Measurements from ENCODE around the gene POP5. TPM values are rescaled to one million over a fixed set of nuclear protein-coding genes. Genes with fewer than 3 reads are reported as not detected.
A peak's percentile ranks its signal among the peaks of the same experiment; 100 is the strongest.

Gene POP5
- total RNA-seq, 1 donor from 2014 or later = 29.2 TPM

DNA sequence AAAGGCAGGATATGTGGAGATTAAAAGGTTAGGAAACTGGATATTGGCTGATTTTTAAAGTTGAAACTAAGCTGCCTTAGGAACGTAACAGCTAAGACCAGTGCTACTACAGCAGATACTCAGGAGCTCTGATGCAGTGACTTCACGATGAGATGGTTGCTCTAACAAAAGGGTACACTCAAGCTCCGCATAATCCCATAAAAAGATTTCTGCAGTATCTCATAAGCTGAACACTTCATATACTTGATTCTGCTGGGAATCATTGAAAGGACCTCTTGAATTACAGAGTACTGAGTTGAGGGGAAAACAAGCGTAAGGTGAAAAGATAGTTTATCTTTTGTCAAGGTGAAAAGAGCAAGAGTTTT, 43.4 kb downstream of the POP5 start:
- no peak overlapping the region for H3K27ac Mint-ChIP-seq (ENCODE audit: unreplicated experiment)
- no peaks in the 10 kb centered on the region for H3K36me3 Mint-ChIP-seq (ENCODE audit: unreplicated experiment)
- H3K27me3 Mint-ChIP-seq (ENCODE audit: unreplicated experiment) = peaks cover 8% of the 10 kb centered on the region
- peak overlapping the region; percentile 52 for H3K4me3 Mint-ChIP-seq (ENCODE audit: unreplicated experiment)
- peaks cover 2% of the 10 kb centered on the region for H3K9me3 Mint-ChIP-seq (ENCODE audit: unreplicated experiment)
- TF ChIP-seq, protein P1, sequence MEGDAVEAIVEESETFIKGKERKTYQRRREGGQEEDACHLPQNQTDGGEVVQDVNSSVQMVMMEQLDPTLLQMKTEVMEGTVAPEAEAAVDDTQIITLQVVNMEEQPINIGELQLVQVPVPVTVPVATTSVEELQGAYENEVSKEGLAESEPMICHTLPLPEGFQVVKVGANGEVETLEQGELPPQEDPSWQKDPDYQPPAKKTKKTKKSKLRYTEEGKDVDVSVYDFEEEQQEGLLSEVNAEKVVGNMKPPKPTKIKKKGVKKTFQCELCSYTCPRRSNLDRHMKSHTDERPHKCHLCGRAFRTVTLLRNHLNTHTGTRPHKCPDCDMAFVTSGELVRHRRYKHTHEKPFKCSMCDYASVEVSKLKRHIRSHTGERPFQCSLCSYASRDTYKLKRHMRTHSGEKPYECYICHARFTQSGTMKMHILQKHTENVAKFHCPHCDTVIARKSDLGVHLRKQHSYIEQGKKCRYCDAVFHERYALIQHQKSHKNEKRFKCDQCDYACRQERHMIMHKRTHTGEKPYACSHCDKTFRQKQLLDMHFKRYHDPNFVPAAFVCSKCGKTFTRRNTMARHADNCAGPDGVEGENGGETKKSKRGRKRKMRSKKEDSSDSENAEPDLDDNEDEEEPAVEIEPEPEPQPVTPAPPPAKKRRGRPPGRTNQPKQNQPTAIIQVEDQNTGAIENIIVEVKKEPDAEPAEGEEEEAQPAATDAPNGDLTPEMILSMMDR (IDR thresholded peaks at IDR 0.05; ENCODE audit: partially characterized antibody, unreplicated experiment) = no peak
- peaks cover 27% of the 10 kb centered on the region for H3K4me1 Mint-ChIP-seq (ENCODE audit: low read depth, unreplicated experiment)
- no peak for DNase-seq

DNA sequence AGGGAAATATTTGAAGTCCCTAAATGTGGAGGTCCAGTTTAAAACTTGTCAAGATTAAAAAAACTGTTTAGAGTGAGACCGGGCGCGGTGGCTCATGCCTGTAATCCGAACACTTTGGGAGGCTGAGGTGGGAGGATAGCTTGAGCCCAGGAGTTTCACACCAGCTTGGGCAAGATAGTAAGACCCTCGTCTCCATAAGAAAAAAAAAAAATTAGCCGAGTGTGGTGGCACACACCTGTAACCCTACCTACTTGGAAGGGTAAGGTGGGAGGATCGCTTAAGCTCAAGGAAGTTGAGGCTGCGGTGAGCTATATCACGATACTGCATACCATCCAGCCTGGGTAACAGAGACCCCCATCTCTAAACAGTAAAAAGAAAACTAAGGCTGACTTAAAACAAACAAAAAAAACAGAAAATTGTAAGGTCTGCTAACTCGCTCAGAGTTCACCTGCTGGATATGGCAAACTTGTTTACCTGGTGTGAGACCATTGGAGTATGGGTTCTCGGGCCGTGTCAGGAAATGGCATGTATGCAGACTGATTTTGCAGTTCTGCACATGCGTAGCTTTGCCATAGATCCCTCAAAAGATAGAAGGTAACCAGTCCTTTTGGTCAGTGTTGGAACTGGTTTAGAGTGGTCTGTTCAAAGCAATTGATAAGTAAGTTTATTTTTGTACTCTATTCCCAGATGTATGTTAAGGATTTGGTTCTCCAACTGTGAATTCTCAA, 45.0 kb downstream of the POP5 start:
- no peak overlapping the region for H3K27ac Mint-ChIP-seq (ENCODE audit: unreplicated experiment)
- no peaks in the 10 kb centered on the region for H3K36me3 Mint-ChIP-seq (ENCODE audit: unreplicated experiment)
- peaks cover 6% of the 10 kb centered on the region for H3K27me3 Mint-ChIP-seq (ENCODE audit: unreplicated experiment)
- peaks cover 2% of the 10 kb centered on the region for H3K9me3 Mint-ChIP-seq (ENCODE audit: unreplicated experiment)
- H3K4me3 Mint-ChIP-seq (ENCODE audit: unreplicated experiment) = peak overlapping the region; percentile 93
- peaks cover 27% of the 10 kb centered on the region for H3K4me1 Mint-ChIP-seq (ENCODE audit: low read depth, unreplicated experiment)
- DNase-seq = no peak
- TF ChIP-seq, protein P1 (IDR thresholded peaks at IDR 0.05; ENCODE audit: partially characterized antibody, unreplicated experiment) = no peak

DNA sequence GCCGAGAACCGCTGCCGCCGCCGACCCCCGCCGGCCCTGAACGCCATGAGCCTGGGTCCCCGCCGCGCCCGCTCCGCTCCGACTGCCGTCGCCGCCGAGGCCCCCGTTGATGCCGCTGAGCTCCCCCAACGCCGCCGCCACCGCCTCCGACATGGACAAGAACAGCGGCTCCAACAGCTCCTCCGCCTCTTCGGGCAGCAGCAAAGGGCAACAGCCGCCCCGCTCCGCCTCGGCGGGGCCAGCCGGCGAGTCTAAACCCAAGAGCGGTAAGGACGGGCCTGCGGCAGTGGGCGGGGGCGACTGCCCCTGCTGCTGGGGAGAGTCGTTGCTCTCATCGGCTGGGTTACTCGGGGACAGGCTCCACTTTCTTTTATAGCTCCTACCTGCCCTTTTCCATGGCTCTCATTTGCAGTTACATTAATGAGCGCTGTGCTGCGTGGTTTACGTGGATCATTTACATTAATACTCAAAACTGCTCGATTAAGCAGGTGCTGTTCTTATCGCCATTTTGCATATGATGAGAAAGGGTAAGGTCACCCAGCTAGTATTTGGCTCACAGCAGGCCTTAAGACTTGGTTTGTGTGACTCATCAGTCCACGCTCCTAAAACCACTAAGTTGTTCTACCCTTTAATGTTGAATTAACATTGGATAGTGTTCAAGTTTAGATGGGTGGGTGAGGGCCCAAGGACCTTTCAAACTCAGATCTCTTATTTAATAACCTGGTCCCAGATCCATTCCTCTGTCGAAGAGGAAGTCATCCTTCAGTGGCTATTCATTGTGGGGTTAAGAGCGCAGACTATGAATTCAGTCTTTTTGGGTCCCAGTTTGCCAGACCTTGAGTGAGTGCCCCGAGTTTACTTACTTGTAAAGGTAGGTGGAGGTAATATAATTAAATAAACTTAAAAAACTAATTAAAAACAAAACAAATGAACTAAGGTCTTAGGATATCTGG, 46.2 kb downstream of the POP5 start:
- peak overlapping the region; percentile 82 for H3K27ac Mint-ChIP-seq (ENCODE audit: unreplicated experiment)
- H3K36me3 Mint-ChIP-seq (ENCODE audit: unreplicated experiment) = no peaks in the 10 kb centered on the region
- H3K9me3 Mint-ChIP-seq (ENCODE audit: unreplicated experiment) = peaks cover 2% of the 10 kb centered on the region
- peaks cover 6% of the 10 kb centered on the region for H3K27me3 Mint-ChIP-seq (ENCODE audit: unreplicated experiment)
- TF ChIP-seq, protein P1 (IDR thresholded peaks at IDR 0.05; ENCODE audit: partially characterized antibody, unreplicated experiment) = no peak
- H3K4me3 Mint-ChIP-seq (ENCODE audit: unreplicated experiment) = peak overlapping the region; percentile 93
- peaks cover 27% of the 10 kb centered on the region for H3K4me1 Mint-ChIP-seq (ENCODE audit: low read depth, unreplicated experiment)
- peak; percentile 74 for DNase-seq

DNA sequence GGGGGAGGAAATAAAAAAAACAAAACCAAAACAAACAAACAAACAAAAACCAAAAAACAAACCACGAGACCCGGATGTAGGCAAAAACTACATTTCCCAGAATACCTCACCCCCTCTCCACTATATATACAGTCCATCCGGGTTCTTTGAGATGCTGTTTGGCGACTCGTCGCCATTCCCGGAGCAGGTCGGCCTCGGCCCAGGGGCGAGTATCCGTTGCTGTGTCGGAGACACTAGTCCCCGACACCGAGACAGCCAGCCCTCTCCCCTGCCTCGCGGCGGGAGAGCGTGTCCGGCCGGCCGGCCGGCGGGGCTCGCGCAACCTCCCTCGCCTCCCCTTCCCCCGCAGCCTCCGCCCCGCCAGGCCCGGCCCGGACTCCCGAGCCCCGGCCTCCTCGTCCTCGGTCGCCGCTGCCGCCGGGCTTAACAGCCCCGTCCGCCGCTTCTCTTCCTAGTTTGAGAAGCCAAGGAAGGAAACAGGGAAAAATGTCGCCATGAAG, 46.9 kb downstream of the POP5 start, which contains the start of gene RNF10:
Gene RNF10, plus strand, starts transcription at position 154 of the 500 bp plus-strand sequence. CDS start 456 bp downstream, outside the sequence.
- TF ChIP-seq, protein P1 (IDR thresholded peaks at IDR 0.05; ENCODE audit: partially characterized antibody, unreplicated experiment) = no peak
- DNase-seq = peak; percentile 69
- peaks cover 7% of the 10 kb centered on the region for H3K27me3 Mint-ChIP-seq (ENCODE audit: unreplicated experiment)

More for the DNA sequence above, 46.9 kb downstream of the POP5 start, which contains the start of gene RNF10:
- Mint-ChIP-seq H3K4me1 (ENCODE audit: low read depth, unreplicated experiment) (peaks cover 30% of the 10 kb centered on the region), H3K36me3 (ENCODE audit: unreplicated experiment) (no peaks in the 10 kb centered on the region), H3K9me3 (ENCODE audit: unreplicated experiment) (peaks cover 6% of the 10 kb centered on the region), H3K27ac (ENCODE audit: unreplicated experiment) (peak within 1 kb of the TSS; percentile 82), H3K4me3 (ENCODE audit: unreplicated experiment) (peak within 1 kb of the TSS; percentile 93)

Measured in glutamatergic neuron (in vitro differentiated cells).